SU-DHL-6 (cell line): ENCODE measurements around the gene MORF4L2.

Experiments used
- EZH2phosphoT487 ChIP-seq: fragments of 200-600 bp; sonication (generic), shearing (Covaris generic); conservative IDR thresholded peaks from 2 replicates; pipeline ENCODE4 v1.6.1; 2018; ENCODE audit warnings: mild to moderate bottlenecking, antibody characterized with exemption, low read length, moderate library complexity, mixed read lengths
- TF ChIP-seq, protein P1 (sequence below): fragments of 200-600 bp; sonication (generic); IDR thresholded peaks from one replicate; pipeline ENCODE4 v1.5.1; 2017; ENCODE audit warnings: antibody characterized with exemption, mild to moderate bottlenecking, low read length, moderate library complexity; ENCODE audit not compliant: insufficient read depth, poor library complexity, severe bottlenecking

DNA sequence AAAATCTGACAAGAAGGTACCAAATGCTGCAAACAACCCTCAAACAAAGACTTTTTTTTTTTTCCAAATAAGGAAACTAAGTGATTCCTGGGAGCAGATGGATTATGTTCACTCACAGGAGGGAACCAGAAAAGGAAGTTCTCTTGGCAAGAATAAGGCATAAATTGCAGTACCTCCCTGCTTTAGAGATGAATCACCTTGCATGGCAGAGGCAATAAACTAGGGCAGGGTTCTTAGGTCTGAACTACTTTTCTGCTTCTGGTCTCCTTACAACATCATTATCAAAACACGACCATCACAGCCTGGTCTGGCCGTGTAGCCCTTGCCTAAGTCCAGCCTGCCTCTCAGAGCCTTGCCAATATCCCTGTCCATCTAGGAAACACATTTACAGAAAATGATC, 30.5 kb upstream of the MORF4L2 start:
- TF ChIP-seq, protein P1, sequence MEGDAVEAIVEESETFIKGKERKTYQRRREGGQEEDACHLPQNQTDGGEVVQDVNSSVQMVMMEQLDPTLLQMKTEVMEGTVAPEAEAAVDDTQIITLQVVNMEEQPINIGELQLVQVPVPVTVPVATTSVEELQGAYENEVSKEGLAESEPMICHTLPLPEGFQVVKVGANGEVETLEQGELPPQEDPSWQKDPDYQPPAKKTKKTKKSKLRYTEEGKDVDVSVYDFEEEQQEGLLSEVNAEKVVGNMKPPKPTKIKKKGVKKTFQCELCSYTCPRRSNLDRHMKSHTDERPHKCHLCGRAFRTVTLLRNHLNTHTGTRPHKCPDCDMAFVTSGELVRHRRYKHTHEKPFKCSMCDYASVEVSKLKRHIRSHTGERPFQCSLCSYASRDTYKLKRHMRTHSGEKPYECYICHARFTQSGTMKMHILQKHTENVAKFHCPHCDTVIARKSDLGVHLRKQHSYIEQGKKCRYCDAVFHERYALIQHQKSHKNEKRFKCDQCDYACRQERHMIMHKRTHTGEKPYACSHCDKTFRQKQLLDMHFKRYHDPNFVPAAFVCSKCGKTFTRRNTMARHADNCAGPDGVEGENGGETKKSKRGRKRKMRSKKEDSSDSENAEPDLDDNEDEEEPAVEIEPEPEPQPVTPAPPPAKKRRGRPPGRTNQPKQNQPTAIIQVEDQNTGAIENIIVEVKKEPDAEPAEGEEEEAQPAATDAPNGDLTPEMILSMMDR: no peak
- no peak for TF ChIP-seq EZH2phosphoT487
